H1 (cell line): ENCODE results near the gene LRRC27. TPM values are rescaled to one million over a fixed set of nuclear protein-coding genes. Genes with fewer than 3 reads are reported as not detected.

Experiments
- CTCF ChIA-PET: fragments of 300-600 bp; sonication (Branson Sonifier 250); formaldehyde crosslinking; loops from one replicate; lab custom pipeline; 2021; ENCODE audit not compliant: partially characterized antibody; lab: Charles Lee
- POLR2A ChIA-PET: fragments of 300-600 bp; sonication (Branson Sonifier 250); formaldehyde crosslinking; loops from one replicate; lab custom pipeline; 2021; ENCODE audit warnings: inconsistent platforms; ENCODE audit not compliant: partially characterized antibody; lab: Charles Lee
- DNase-seq, 2 experiments: peaks; one replicate each; pipeline versions ENCODE4 v3.0.0 to v3.0.0-alpha.2; 2010 to 2022; ENCODE audit warnings: low spot score in 2 of 2, low read depth in 1 of 2, mixed read lengths in 1 of 2
- FAIRE-seq: peaks from 2 replicates; lab custom pipeline; 2011; peaks lifted over from hg19 to GRCh38; lab: Jason Lieb, UNC
- H2AFZ ChIP-seq: 2 replicates; pipeline ENCODE4 v1.8.1; 2012; ENCODE audit warnings: low read length, inconsistent platforms
- H2AK5ac ChIP-seq: 2 replicates; pipeline ENCODE4 v1.6.1; 2013; ENCODE audit warnings: low read depth, low read length
- H2BK120ac ChIP-seq: replicated peaks from 2 replicates; pipeline ENCODE3; 2013; ENCODE audit warnings: low read depth, low read length, inconsistent platforms
- H2BK12ac ChIP-seq: 2 replicates; pipeline ENCODE4 v1.6.1; 2013; ENCODE audit warnings: low read depth, low read length
- H2BK15ac ChIP-seq: 2 replicates; pipeline ENCODE4 v1.6.1; 2013; ENCODE audit warnings: low read length
- H2BK20ac ChIP-seq: 2 replicates; pipeline ENCODE4 v1.6.1; 2013; ENCODE audit warnings: low read length
- H2BK5ac ChIP-seq: 2 replicates; pipeline ENCODE4 v1.6.1; 2013; ENCODE audit warnings: low read depth, low read length
- H3K14ac ChIP-seq: 2 replicates; pipeline ENCODE4 v1.6.1; 2013; ENCODE audit warnings: inconsistent platforms; ENCODE audit not compliant: insufficient read length
- H3K18ac ChIP-seq: 2 replicates; pipeline ENCODE4 v1.6.1; 2013; ENCODE audit warnings: low read length; ENCODE audit errors: extremely low read depth
- H3K23ac ChIP-seq: 2 replicates; pipeline ENCODE4 v1.6.1; 2013; ENCODE audit warnings: inconsistent platforms; ENCODE audit not compliant: insufficient read length
- H3K23me2 ChIP-seq: 2 replicates; pipeline ENCODE4 v1.6.1; 2013; ENCODE audit warnings: low read depth, low read length
- H3K27ac ChIP-seq: 2 replicates; pipeline ENCODE4 v1.6.1; 2011; ENCODE audit warnings: low read depth, low read length, inconsistent platforms
- H3K27me3 ChIP-seq, 4 experiments: replicated peaks in 1 of 4; 1 replicate in 1 of 4; 2 replicates in 3 of 4; pipeline versions ENCODE4 v1.6.1 to v1.8.1; 2011 to 2013; ENCODE audit warnings: low read length in 3 of 4, mild to moderate bottlenecking in 3 of 4, inconsistent platforms in 2 of 4, mixed read lengths in 2 of 4, moderate library complexity in 1 of 4; ENCODE audit not compliant: control insufficient read depth in 3 of 4, insufficient read depth in 3 of 4; ENCODE audit errors: extremely low read depth in 1 of 4
- H3K36me3 ChIP-seq, 4 experiments: 2 replicates each; pipeline versions ENCODE4 v1.6.1 to v1.8.1; 2011 to 2013; ENCODE audit warnings: mild to moderate bottlenecking in 4 of 4, low read length in 3 of 4, moderate library complexity in 2 of 4, control low read depth in 1 of 4, inconsistent platforms in 1 of 4; ENCODE audit not compliant: insufficient read depth in 4 of 4, control insufficient read depth in 2 of 4
- H3K4ac ChIP-seq: replicated peaks from 2 replicates; pipeline ENCODE3; 2013; ENCODE audit warnings: low read length, low read depth, mixed read lengths, inconsistent platforms; ENCODE audit not compliant: insufficient read length
- H3K4me1 ChIP-seq, 4 experiments: replicated peaks in 1 of 4; 1 replicate in 1 of 4; 2 replicates in 3 of 4; pipeline versions ENCODE4 v1.6.1 to v1.8.1; 2011 to 2013; ENCODE audit warnings: low read length in 3 of 4, inconsistent platforms in 2 of 4, mixed read lengths in 1 of 4; ENCODE audit not compliant: insufficient read depth in 4 of 4, control insufficient read depth in 3 of 4
- H3K4me2 ChIP-seq, 2 experiments: 2 replicates each; pipeline versions ENCODE4 v1.6.1 to v1.8.1; 2011 to 2013; ENCODE audit warnings: low read depth in 2 of 2, low read length in 2 of 2, control low read depth in 1 of 2, inconsistent platforms in 1 of 2, mild to moderate bottlenecking in 1 of 2; ENCODE audit not compliant: insufficient read depth in 1 of 2
- H3K4me3 ChIP-seq, 4 experiments: fragments of 200-600, 300-600 bp in 1 of 4; sonication (generic), shearing (Covaris generic), sonication (Bioruptor Twin) in 1 of 4; 2 replicates each; pipeline versions ENCODE4 v1.5.1 to v1.8.1; 2011 to 2016; ENCODE audit warnings: low read length in 4 of 4, low read depth in 3 of 4, control low read depth in 2 of 4, inconsistent platforms in 2 of 4, mild to moderate bottlenecking in 2 of 4, mixed read lengths in 1 of 4, moderate library complexity in 1 of 4; ENCODE audit not compliant: insufficient read depth in 2 of 4; ENCODE audit errors: extremely low read depth in 1 of 4
- H3K56ac ChIP-seq: replicated peaks from 2 replicates; pipeline ENCODE3; 2013; ENCODE audit warnings: low read depth, mild to moderate bottlenecking, mixed read lengths, low read length, inconsistent platforms; ENCODE audit not compliant: insufficient read length
- H3K79me1 ChIP-seq: 2 replicates; pipeline ENCODE4 v1.6.1; 2013; ENCODE audit warnings: low read depth, low read length, control low read depth
- H3K79me2 ChIP-seq, 2 experiments: 2 replicates each; pipeline versions ENCODE4 v1.6.1 to v1.8.1; 2012 to 2013; ENCODE audit warnings: low read length in 2 of 2, mild to moderate bottlenecking in 2 of 2, inconsistent platforms in 1 of 2; ENCODE audit not compliant: insufficient read depth in 2 of 2, control insufficient read depth in 1 of 2
- H3K9ac ChIP-seq, 4 experiments: replicated peaks in 1 of 4; 1 replicate in 1 of 4; 2 replicates in 3 of 4; pipeline versions ENCODE4 v1.6.1 to v1.8.1; 2011 to 2013; ENCODE audit warnings: low read depth in 3 of 4, low read length in 3 of 4, control low read depth in 2 of 4, mild to moderate bottlenecking in 2 of 4, moderate library complexity in 2 of 4, inconsistent platforms in 1 of 4; ENCODE audit errors: extremely low read depth in 1 of 4
- H3K9me3 ChIP-seq, 2 experiments: 2 replicates each; pipeline versions ENCODE4 v1.6.1 to v1.8.1; 2012 to 2013; ENCODE audit warnings: mild to moderate bottlenecking in 2 of 2, moderate library complexity in 2 of 2, control low read depth in 1 of 2, inconsistent platforms in 1 of 2, low read depth in 1 of 2, low read length in 1 of 2, mixed read lengths in 1 of 2; ENCODE audit not compliant: insufficient read depth in 2 of 2
- H4K20me1 ChIP-seq, 2 experiments: replicated peaks in 1 of 2; 2 replicates each; pipeline versions ENCODE3 to v1.8.1; 2011 to 2013; ENCODE audit warnings: inconsistent platforms in 2 of 2, low read length in 2 of 2, mild to moderate bottlenecking in 1 of 2; ENCODE audit not compliant: insufficient read depth in 2 of 2, control insufficient read depth in 1 of 2
- H4K5ac ChIP-seq: 2 replicates; pipeline ENCODE4 v1.6.1; 2013; ENCODE audit warnings: low read length, low read depth, mixed read lengths, inconsistent platforms; ENCODE audit not compliant: insufficient read length
- H4K8ac ChIP-seq: 2 replicates; pipeline ENCODE4 v1.8.0; 2013; ENCODE audit warnings: mild to moderate bottlenecking, moderate library complexity, low read length, inconsistent platforms; ENCODE audit not compliant: insufficient read depth; ENCODE audit errors: extremely low read depth
- H4K91ac ChIP-seq: replicated peaks from 2 replicates; pipeline ENCODE3; 2013; ENCODE audit warnings: low read length, mixed read lengths, inconsistent platforms; ENCODE audit not compliant: insufficient read length
- ASH2L ChIP-seq: fragments of 200-600, 300-600 bp; sonication (generic); IDR thresholded peaks from one replicate; pipeline ENCODE4 v1.7.1; 2017; ENCODE audit warnings: low read length
- CTBP2 ChIP-seq: IDR thresholded peaks from 2 replicates; pipeline ENCODE4 v1.7.0; 2011; ENCODE audit warnings: borderline replicate concordance, mild to moderate bottlenecking, moderate library complexity, mixed read lengths, low read length; ENCODE audit not compliant: insufficient read depth, insufficient read length
- EGR1 ChIP-seq: IDR thresholded peaks from 2 replicates; pipeline ENCODE4 v1.6.1; 2011; ENCODE audit warnings: low read depth, low read length, borderline replicate concordance
- EP300 ChIP-seq, 2 experiments: IDR thresholded peaks; 1 replicate in 1 of 2; 2 replicates in 1 of 2; pipeline ENCODE4 v1.6.1; 2011 to 2012; ENCODE audit warnings: low read depth in 2 of 2, low read length in 2 of 2, mild to moderate bottlenecking in 2 of 2, borderline replicate concordance in 1 of 2, inconsistent platforms in 1 of 2, moderate library complexity in 1 of 2
- JUN ChIP-seq: IDR thresholded peaks from 2 replicates; pipeline ENCODE4 v1.6.1; 2011; ENCODE audit warnings: low read depth, mild to moderate bottlenecking, improper control_type of control experiment, low read length
- KDM1A ChIP-seq: fragments of 200-600, 300-600 bp; sonication (generic); IDR thresholded peaks from 2 replicates; pipeline ENCODE4 v1.7.1; 2016; ENCODE audit warnings: mild to moderate bottlenecking, low read length, borderline replicate concordance
- PHF8 ChIP-seq: fragments of 200-600 bp; sonication (generic); conservative IDR thresholded peaks from 2 replicates; pipeline ENCODE4 v1.7.1; 2012; ENCODE audit warnings: low read depth, mild to moderate bottlenecking, inconsistent platforms, low read length, moderate library complexity
- POU5F1 ChIP-seq: IDR thresholded peaks from 2 replicates; pipeline ENCODE4 v1.6.1; 2011; ENCODE audit warnings: low read depth, mild to moderate bottlenecking, low read length, moderate library complexity
- RAD21 ChIP-seq, 2 experiments: IDR thresholded peaks in 1 of 2; conservative IDR thresholded peaks in 1 of 2; 2 replicates each; pipeline ENCODE4 v1.6.1; 2011; ENCODE audit warnings: low read depth in 2 of 2, low read length in 2 of 2, improper control_type of control experiment in 1 of 2, inconsistent platforms in 1 of 2, mild to moderate bottlenecking in 1 of 2, moderate library complexity in 1 of 2
- RNF2 ChIP-seq: fragments of 200-900, 300-1000 bp; sonication (generic); IDR thresholded peaks from 2 replicates; pipeline ENCODE4 v1.7.1; 2016; ENCODE audit warnings: borderline replicate concordance, low read depth, mild to moderate bottlenecking, antibody characterized with exemption, low read length; ENCODE audit not compliant: poor library complexity, severe bottlenecking; ENCODE audit errors: missing control alignments
- SIX5 ChIP-seq: IDR thresholded peaks from 2 replicates; pipeline ENCODE4 v1.6.1; 2011; ENCODE audit warnings: mild to moderate bottlenecking, low read depth, low read length
- ZNF274 ChIP-seq: IDR thresholded peaks from 2 replicates; pipeline ENCODE4 v1.7.0; 2012; ENCODE audit warnings: low read length, borderline replicate concordance; ENCODE audit errors: extremely low read depth
- WGBS, 2 experiments: shearing (Covaris generic) in 1 of 2; methylation state at CpG; one replicate each; pipeline versions ENCODE4 v1.1.6 to v1.1.7; 2013 to 2015; ENCODE audit warnings: low lambda C conversion rate in 2 of 2, mixed read lengths in 2 of 2, inconsistent platforms in 1 of 2, low coverage in 1 of 2, missing lambda C conversion rate in 1 of 2; ENCODE audit not compliant: insufficient replicate concordance in 2 of 2, insufficient coverage in 1 of 2, insufficient read length in 1 of 2; ENCODE audit errors: extremely low coverage in 1 of 2, missing lambda C conversion rate in 1 of 2; 5-methylcytosine and 5-hydroxymethylcytosine counted together
- polyA plus RNA-seq, 7 experiments: library from polyadenylated mRNA; depleted of rRNA in 3 of 7; stranded (reverse) in 5 of 7; unstranded in 2 of 7; fragments of >200 nt in 5 of 7; fragments of 200-250 nt in 2 of 7; gene quantifications; 1 replicate in 5 of 7; 2 replicates in 1 of 7; 4 replicates in 1 of 7; pipeline versions ENCODE4 v1.2.1 to v1.2.3, GENCODE V29; 2011 to 2013; ENCODE audit warnings: missing spikeins in 2 of 7, mixed read lengths in 2 of 7
- total RNA-seq: library from RNA; stranded (reverse); fragmentation: NEBNext Ultra II Directional; extraction: Animal tissue kit (Norgen Biotek cat#: 25700); gene quantifications from 2 replicates; pipeline ENCODE4 v1.2.1, GENCODE V29; 2021

LRRC27 gene
- total and polyA plus RNA-seq, 2 of the 8 experiments (the other 6 are each of a cell fraction or from before 2014, with no cell fraction given): 1.2 to 3.8 TPM

GRCh38 chr10:132382231-132382922 lies 50.4 kb downstream of the LRRC27 start:
- 91% methylated on average over 16 of the region's 16 CpGs; no CpG with 5 or more reads in 1 of the 2 experiments for WGBS, 2 experiments

More at GRCh38 chr10:132382231-132382922, 50.4 kb downstream of the LRRC27 start:
- Histone ChIP-seq H2BK15ac (no peak overlapping the region), H3K9me3 (no peaks in the 10 kb centered on the region), H2AFZ (no peak overlapping the region), H3K4me2 (no peak overlapping the region), H3K14ac (no peak overlapping the region), H2BK120ac (no peak overlapping the region), H3K4ac (no peak overlapping the region), H4K8ac (no peak overlapping the region), H3K4me1 (no peaks in the 10 kb centered on the region), H3K23ac (no peak overlapping the region), H3K18ac (no peak overlapping the region), H2BK12ac (peak overlapping the region; percentile 7; the same call in 1 of the 2 replicates), H3K56ac (no peak overlapping the region), H2BK20ac (no peak overlapping the region), H4K91ac (peak overlapping the region; percentile 19), H3K79me2 (no peaks in the 10 kb centered on the region), H3K36me3 (no peaks in the 10 kb centered on the region), H3K9ac (no peak overlapping the region), H4K20me1 (peaks cover 0 to under 1% of the 10 kb centered on the region in 2 experiments), H3K27ac (no peak overlapping the region), H3K27me3 (no peaks in the 10 kb centered on the region), H3K4me3 (no peak overlapping the region), H3K79me1 (no peaks in the 10 kb centered on the region), H3K23me2 (no peaks in the 10 kb centered on the region), H4K5ac (no peak overlapping the region), H2AK5ac (no peak overlapping the region), H2BK5ac (no peak overlapping the region)
- TF ChIP-seq PHF8 (no peak), ASH2L (no peak), ZNF274 (no peak), EP300 (IDR thresholded peaks at IDR 0.05; ENCODE audit: borderline replicate concordance in 1 of 2, low read depth in 2 of 2, low read length in 2 of 2) (no peak), JUN (no peak), SIX5 (no peak), POU5F1 (no peak), RNF2 (no peak), KDM1A (no peak), CTBP2 (no peak), RAD21 (IDR thresholded peaks at IDR 0.05 in 1 of 2, conservative IDR thresholded peaks at IDR 0.05 in 1 of 2; ENCODE audit: low read depth in 2 of 2, low read length in 2 of 2) (no peak), EGR1 (no peak)
- POLR2A ChIA-PET: interaction anchor here (0.6 kb wide), 1 partner anchor 13 kb away, joined by 3 read pairs; no protein-coding TSS in a partner anchor
- FAIRE-seq: no peak
- CTCF ChIA-PET: interaction anchor here (0.6 to 2.1 kb wide), 9 partner anchors 9 to 252 kb away, joined by 3 to 12 read pairs (median 4); no protein-coding TSS in a partner anchor
- DNase-seq: no peak
